Endometrial microvascular endothelial cells (primary cell): ENCODE data around the gene SPDYE16. TPM values are rescaled to one million over a fixed set of nuclear protein-coding genes. Genes with fewer than 3 reads are reported as not detected.
"Not testable (repeated sequence)": the region's sequence is repeated elsewhere in the genome, so short reads cannot be mapped to it uniquely, and the experiment has no call there.

Experiments
- in situ Hi-C: cut with HindIII; loops from 2 replicates; pipeline ENCODE4 v1.10.0; 2017; ENCODE audit warnings: low sequenced_read_pairs, low pct_unique_long_range_greater_than_20kb; ENCODE audit errors: inconsistent ontology term
- total RNA-seq: library from RNA; depleted of rRNA; stranded (reverse); fragments of >200 nt; gene quantifications from one replicate; pipeline ENCODE4 v1.2.3, GENCODE V29; 2015; ENCODE audit errors: inconsistent ontology term

SPDYE16 gene
- total RNA-seq, 1 donor from 2014 or later = not detected

GRCh38 chr7:76507723-76508406, 35.2 kb downstream of the SPDYE16 start:
- in situ Hi-C loops = no loop called here

GRCh38 chr7:76506643-76507042, 36.5 kb downstream of the SPDYE16 start:
- in situ Hi-C loops = not testable (repeated sequence)

- in situ Hi-C loops = no loop called here
Measured at GRCh38 chr7:76506081-76506440, 37.0 kb downstream of the SPDYE16 start.

- in situ Hi-C loops = no loop called here
Measured at GRCh38 chr7:76505168-76506080, 37.7 kb downstream of the SPDYE16 start.

GRCh38 chr7:76504351-76505167, 38.5 kb downstream of the SPDYE16 start:
- in situ Hi-C loops = not testable (repeated sequence)

- in situ Hi-C loops = not testable (repeated sequence)
Measured at GRCh38 chr7:76503244-76503643, 39.9 kb downstream of the SPDYE16 start.

- in situ Hi-C loops = not testable (repeated sequence)
Measured at GRCh38 chr7:76502836-76503235, 40.3 kb downstream of the SPDYE16 start.

GRCh38 chr7:76502224-76502623, 40.9 kb downstream of the SPDYE16 start:
- in situ Hi-C loops = not testable (repeated sequence)

GRCh38 chr7:76499924-76500241, 43.2 kb downstream of the SPDYE16 start:
- in situ Hi-C loops = not testable (repeated sequence)

- in situ Hi-C loops = not testable (repeated sequence)
Measured at GRCh38 chr7:76499201-76499923, 43.7 kb downstream of the SPDYE16 start.

GRCh38 chr7:76498583-76499200, 44.4 kb downstream of the SPDYE16 start:
- in situ Hi-C loops = not testable (repeated sequence)

- in situ Hi-C loops = not testable (repeated sequence)
Measured at GRCh38 chr7:76497918-76498582, 45.0 kb downstream of the SPDYE16 start.

- in situ Hi-C loops = not testable (repeated sequence)
Measured at GRCh38 chr7:76495717-76496116, 47.4 kb downstream of the SPDYE16 start.

- in situ Hi-C loops = not testable (repeated sequence)
Measured at GRCh38 chr7:76492139-76492538, 51.0 kb downstream of the SPDYE16 start.

- in situ Hi-C loops = not testable (repeated sequence)
Measured at GRCh38 chr7:76487969-76488368, 55.1 kb downstream of the SPDYE16 start.

- in situ Hi-C loops = not testable (repeated sequence)
Measured at GRCh38 chr7:76486618-76487017, 56.5 kb downstream of the SPDYE16 start.

GRCh38 chr7:76485822-76486610, 57.1 kb downstream of the SPDYE16 start:
- in situ Hi-C loops = not testable (repeated sequence)
